ENCODE data around the gene C2CD4B.

The C2CD4B gene

GRCh38 chr15:62147149-62147548 is 17.9 kb downstream of the C2CD4B start:
- no peak overlapping the region for H2BK15ac ChIP-seq (ENCODE audit: low read length)
- H3K27me3 ChIP-seq (ENCODE audit: control insufficient read depth in 3 of 3, insufficient read depth in 3 of 3, low read depth in 1 of 3, low read length in 3 of 3): no peaks in the 10 kb centered on the region
- H3K23ac ChIP-seq (ENCODE audit: low read depth, low read length, poor library complexity): no peak overlapping the region
- H2AK5ac ChIP-seq (ENCODE audit: low read depth, low read length): no peak overlapping the region
- H3K4me3 ChIP-seq (ENCODE audit: low read length in 2 of 2): no peak overlapping the region
- no peak overlapping the region for H2AFZ ChIP-seq (ENCODE audit: low read length)
- no peak overlapping the region for H3K27ac ChIP-seq (replicated peaks; ENCODE audit: low read length)
- H3K36me3 ChIP-seq (replicated peaks in 1 of 2; ENCODE audit: control insufficient read depth in 2 of 2, insufficient read depth in 2 of 2, low read length in 2 of 2): no peaks in the 10 kb centered on the region
- no peak overlapping the region for H3K18ac ChIP-seq (ENCODE audit: low read length)
- H3K9me3 ChIP-seq (replicated peaks in 1 of 2; ENCODE audit: control insufficient read depth in 2 of 2, insufficient read depth in 1 of 2, low read depth in 1 of 2, low read length in 2 of 2): no peaks in the 10 kb centered on the region
- H2BK5ac ChIP-seq (ENCODE audit: low read length): no peak overlapping the region
- H3K79me1 ChIP-seq (ENCODE audit: low read depth, low read length): no peaks in the 10 kb centered on the region
- H2BK12ac ChIP-seq (ENCODE audit: low read length): no peak overlapping the region
- no peak overlapping the region for H3K4me2 ChIP-seq (ENCODE audit: insufficient read depth, low read length, poor library complexity, severe bottlenecking)
- H3K4ac ChIP-seq (ENCODE audit: low read length): no peak overlapping the region
- DNase-seq (ENCODE audit: low spot score): no peak
- H3K14ac ChIP-seq (ENCODE audit: low read length): no peak overlapping the region
- no peak overlapping the region for H2BK120ac ChIP-seq (ENCODE audit: low read depth, low read length)
- no peak overlapping the region for H3K9ac ChIP-seq (ENCODE audit: low read depth, low read length, poor library complexity)
- WGBS, 2 donors (ENCODE audit: extremely low coverage in 2 of 2, insufficient read length in 2 of 2, insufficient replicate concordance in 1 of 2): no CpG with 5 or more reads among the region's 3 CpGs
- no peak overlapping the region for H4K8ac ChIP-seq (ENCODE audit: low read depth, low read length)
- H4K91ac ChIP-seq (ENCODE audit: low read depth, low read length, poor library complexity): no peak overlapping the region
- no peaks in the 10 kb centered on the region for H3K4me1 ChIP-seq (ENCODE audit: control insufficient read depth in 2 of 2, insufficient read depth in 1 of 2, low read depth in 1 of 2, low read length in 2 of 2)

- H2BK12ac ChIP-seq (ENCODE audit: low read length): no peak overlapping the region
- H3K27me3 ChIP-seq (ENCODE audit: control insufficient read depth in 3 of 3, insufficient read depth in 3 of 3, low read depth in 1 of 3, low read length in 3 of 3): no peaks in the 10 kb centered on the region
These were observed 19.9 kb downstream of the C2CD4B start for GRCh38 chr15:62145015-62145735.

DNA sequence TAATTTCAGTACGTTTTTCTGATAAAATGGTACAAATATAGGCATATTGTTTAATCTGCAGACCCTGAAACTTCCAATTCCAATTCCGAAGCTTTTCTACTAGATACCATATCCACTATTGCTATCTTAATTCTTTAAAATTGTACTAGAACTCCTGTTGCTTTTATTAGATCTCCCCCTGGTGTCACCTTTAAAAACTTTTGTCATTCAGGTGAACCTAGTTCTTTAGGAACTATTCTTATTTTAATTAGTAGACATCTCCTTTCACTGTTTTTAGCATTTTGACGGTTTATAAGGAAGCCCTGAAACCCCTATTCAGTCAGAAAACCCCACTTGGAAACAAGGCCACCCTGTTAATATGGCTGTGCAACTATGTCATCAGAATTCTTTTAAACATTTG is 22.3 kb downstream of the C2CD4B start:
- Histone ChIP-seq H3K9ac (ENCODE audit: low read depth, low read length, poor library complexity) (no peak overlapping the region), H3K4ac (ENCODE audit: low read length) (no peak overlapping the region), H3K4me2 (ENCODE audit: insufficient read depth, low read length, poor library complexity, severe bottlenecking) (no peak overlapping the region), H2BK120ac (ENCODE audit: low read depth, low read length) (no peak overlapping the region), H2BK5ac (ENCODE audit: low read length) (no peak overlapping the region), H3K27me3 (ENCODE audit: control insufficient read depth in 3 of 3, insufficient read depth in 3 of 3, low read depth in 1 of 3, low read length in 3 of 3) (peaks cover 0 to 2% (median 0%) of the 10 kb centered on the region in 3 experiments), H3K23ac (ENCODE audit: low read depth, low read length, poor library complexity) (no peak overlapping the region), H3K9me3 (replicated peaks in 1 of 2; ENCODE audit: control insufficient read depth in 2 of 2, insufficient read depth in 1 of 2, low read depth in 1 of 2, low read length in 2 of 2) (no peaks in the 10 kb centered on the region), H3K79me1 (ENCODE audit: low read depth, low read length) (peaks cover 1% of the 10 kb centered on the region), H3K27ac (replicated peaks; ENCODE audit: low read length) (no peak overlapping the region), H2BK15ac (ENCODE audit: low read length) (no peak overlapping the region), H2AFZ (ENCODE audit: low read length) (no peak overlapping the region), H2AK5ac (ENCODE audit: low read depth, low read length) (no peak overlapping the region), H3K4me1 (ENCODE audit: control insufficient read depth in 2 of 2, insufficient read depth in 1 of 2, low read depth in 1 of 2, low read length in 2 of 2) (no peaks in the 10 kb centered on the region), H2BK12ac (ENCODE audit: low read length) (no peak overlapping the region), H4K91ac (ENCODE audit: low read depth, low read length, poor library complexity) (no peak overlapping the region), H3K14ac (ENCODE audit: low read length) (no peak overlapping the region), H4K8ac (ENCODE audit: low read depth, low read length) (no peak overlapping the region), H3K18ac (ENCODE audit: low read length) (no peak overlapping the region), H3K36me3 (replicated peaks in 1 of 2; ENCODE audit: control insufficient read depth in 2 of 2, insufficient read depth in 2 of 2, low read length in 2 of 2) (no peaks in the 10 kb centered on the region), H3K4me3 (ENCODE audit: low read length in 2 of 2) (no peak overlapping the region)
- WGBS, 2 donors (ENCODE audit: extremely low coverage in 2 of 2, insufficient read length in 2 of 2, insufficient replicate concordance in 1 of 2): no CpG with 5 or more reads among the region's 3 CpGs
- no peak for DNase-seq (ENCODE audit: low spot score)

More at GRCh38 chr15:62145015-62145735, 19.9 kb downstream of the C2CD4B start:
- Histone ChIP-seq H3K4me3 (ENCODE audit: low read length in 2 of 2) (no peak overlapping the region), H3K9me3 (replicated peaks in 1 of 2; ENCODE audit: control insufficient read depth in 2 of 2, insufficient read depth in 1 of 2, low read depth in 1 of 2, low read length in 2 of 2) (no peaks in the 10 kb centered on the region), H3K14ac (ENCODE audit: low read length) (no peak overlapping the region), H3K4me2 (ENCODE audit: insufficient read depth, low read length, poor library complexity, severe bottlenecking) (no peak overlapping the region), H2BK15ac (ENCODE audit: low read length) (no peak overlapping the region), H2BK120ac (ENCODE audit: low read depth, low read length) (no peak overlapping the region), H4K8ac (ENCODE audit: low read depth, low read length) (no peak overlapping the region), H3K27ac (replicated peaks; ENCODE audit: low read length) (no peak overlapping the region), H3K79me1 (ENCODE audit: low read depth, low read length) (peaks cover 1% of the 10 kb centered on the region), H3K9ac (ENCODE audit: low read depth, low read length, poor library complexity) (no peak overlapping the region), H3K23ac (ENCODE audit: low read depth, low read length, poor library complexity) (no peak overlapping the region), H4K91ac (ENCODE audit: low read depth, low read length, poor library complexity) (no peak overlapping the region), H3K36me3 (replicated peaks in 1 of 2; ENCODE audit: control insufficient read depth in 2 of 2, insufficient read depth in 2 of 2, low read length in 2 of 2) (no peaks in the 10 kb centered on the region), H3K18ac (ENCODE audit: low read length) (no peak overlapping the region), H3K4me1 (ENCODE audit: control insufficient read depth in 2 of 2, insufficient read depth in 1 of 2, low read depth in 1 of 2, low read length in 2 of 2) (no peaks in the 10 kb centered on the region), H2BK5ac (ENCODE audit: low read length) (no peak overlapping the region), H2AK5ac (ENCODE audit: low read depth, low read length) (no peak overlapping the region), H3K4ac (ENCODE audit: low read length) (no peak overlapping the region), H2AFZ (ENCODE audit: low read length) (no peak overlapping the region)
- no peak for DNase-seq (ENCODE audit: low spot score)
- WGBS, 2 donors (ENCODE audit: extremely low coverage in 2 of 2, insufficient read length in 2 of 2, insufficient replicate concordance in 1 of 2): no CpG with 5 or more reads among the region's 10 CpGs

DNA sequence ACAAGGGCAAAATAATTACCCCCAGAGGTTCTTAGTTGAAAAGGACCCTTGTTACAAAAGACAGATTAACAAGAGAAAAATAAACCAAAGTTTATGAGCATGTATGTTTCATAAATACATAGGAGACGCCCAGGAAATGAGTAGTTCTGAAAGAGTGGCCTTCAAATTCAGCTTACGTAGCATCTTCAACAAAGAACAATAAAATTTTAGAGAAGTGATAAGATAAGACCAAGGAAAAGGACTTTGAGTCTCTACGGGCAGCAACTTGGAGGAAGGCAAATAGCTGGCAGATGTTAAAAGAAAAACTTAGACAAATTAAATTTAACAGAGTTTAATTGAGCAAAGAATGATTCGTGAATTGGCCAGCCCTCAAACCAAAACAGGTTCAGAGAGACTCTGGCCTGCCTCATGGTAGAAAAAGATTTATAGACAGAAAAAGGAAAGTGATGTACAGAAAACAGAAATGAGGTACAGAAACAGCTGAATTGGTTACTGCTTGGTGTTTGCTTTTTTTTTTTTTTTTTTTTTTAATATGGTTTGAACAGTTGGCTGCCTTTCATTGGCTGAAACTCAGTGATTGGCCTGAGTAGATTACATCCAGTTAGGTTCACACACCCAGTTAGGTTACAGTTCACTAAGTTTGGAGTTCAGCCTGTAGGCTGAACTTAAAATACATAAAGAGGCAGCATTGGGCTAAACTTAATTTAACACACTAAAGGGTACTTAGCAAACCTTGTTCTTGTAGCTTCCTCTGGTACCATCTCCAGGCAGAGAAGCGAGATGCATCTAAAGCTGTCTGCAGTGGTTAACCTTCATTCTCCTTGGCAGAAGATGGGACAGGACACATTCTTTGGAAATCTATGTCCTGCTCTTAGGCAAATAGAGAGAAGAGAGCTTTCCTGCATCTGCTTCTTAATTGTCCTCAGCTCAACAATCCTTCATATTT is 23.2 kb downstream of the C2CD4B start:
- no peak overlapping the region for H2BK12ac ChIP-seq (ENCODE audit: low read length)
- no peaks in the 10 kb centered on the region for H3K36me3 ChIP-seq (replicated peaks in 1 of 2; ENCODE audit: control insufficient read depth in 2 of 2, insufficient read depth in 2 of 2, low read length in 2 of 2)
- no peak overlapping the region for H2BK120ac ChIP-seq (ENCODE audit: low read depth, low read length)
- no peak overlapping the region for H2AK5ac ChIP-seq (ENCODE audit: low read depth, low read length)
- no peak overlapping the region for H3K4me3 ChIP-seq (ENCODE audit: low read length in 2 of 2)
- H2AFZ ChIP-seq (ENCODE audit: low read length): no peak overlapping the region
- no peak overlapping the region for H3K4me2 ChIP-seq (ENCODE audit: insufficient read depth, low read length, poor library complexity, severe bottlenecking)
- no peak overlapping the region for H3K27ac ChIP-seq (replicated peaks; ENCODE audit: low read length)
- H2BK15ac ChIP-seq (ENCODE audit: low read length): no peak overlapping the region
- H3K79me1 ChIP-seq (ENCODE audit: low read depth, low read length): peaks cover 1% of the 10 kb centered on the region
- no peak overlapping the region for H4K91ac ChIP-seq (ENCODE audit: low read depth, low read length, poor library complexity)
- WGBS, 2 donors (ENCODE audit: extremely low coverage in 2 of 2, insufficient read length in 2 of 2, insufficient replicate concordance in 1 of 2): no CpG with 5 or more reads among the region's 5 CpGs
- no peak overlapping the region for H3K9ac ChIP-seq (ENCODE audit: low read depth, low read length, poor library complexity)
- no peak overlapping the region for H3K14ac ChIP-seq (ENCODE audit: low read length)
- no peak overlapping the region for H3K4ac ChIP-seq (ENCODE audit: low read length)
- H2BK5ac ChIP-seq (ENCODE audit: low read length): no peak overlapping the region
- DNase-seq (ENCODE audit: low spot score): no peak
- H3K23ac ChIP-seq (ENCODE audit: low read depth, low read length, poor library complexity): no peak overlapping the region
- no peak overlapping the region for H3K18ac ChIP-seq (ENCODE audit: low read length)
- H3K4me1 ChIP-seq (ENCODE audit: control insufficient read depth in 2 of 2, insufficient read depth in 1 of 2, low read depth in 1 of 2, low read length in 2 of 2): no peaks in the 10 kb centered on the region
- peaks cover 0 to 2% (median 0%) of the 10 kb centered on the region in 3 experiments for H3K27me3 ChIP-seq (ENCODE audit: control insufficient read depth in 3 of 3, insufficient read depth in 3 of 3, low read depth in 1 of 3, low read length in 3 of 3)
- H4K8ac ChIP-seq (ENCODE audit: low read depth, low read length): no peak overlapping the region
- H3K9me3 ChIP-seq (replicated peaks in 1 of 2; ENCODE audit: control insufficient read depth in 2 of 2, insufficient read depth in 1 of 2, low read depth in 1 of 2, low read length in 2 of 2): no peaks in the 10 kb centered on the region
